RWPE2 (cell line): Measurements from ENCODE around the gene ASNSD1.

Source experiments
- ATAC-seq: fragments of 200-7000 bp; cut with Tn5 transposase; 3 replicates; pipeline ENCODE4 v1.9.1; 2021; ENCODE audit warnings: low read depth
- DNase-seq: peaks from one replicate; pipeline ENCODE4 v3.0.0-alpha.2; 2020; ENCODE audit warnings: low spot score
- H3K27ac ChIP-seq: fragments of 450-650 bp; 2 replicates; pipeline ENCODE4 v1.5.1; 2017; ENCODE audit warnings: mild to moderate bottlenecking; ENCODE audit not compliant: poor library complexity, severe bottlenecking
- H3K27me3 ChIP-seq: fragments of 250-450 bp; sonication (Bioruptor Pico); 2 replicates; pipeline ENCODE4 v1.5.1; 2021; ENCODE audit warnings: mild to moderate bottlenecking, moderate library complexity; ENCODE audit not compliant: insufficient read depth, poor library complexity, severe bottlenecking
- H3K36me3 ChIP-seq: fragments of 250-450 bp; sonication (Bioruptor Pico); 2 replicates; pipeline ENCODE4 v1.5.1; 2020; ENCODE audit warnings: low read depth, mild to moderate bottlenecking, moderate library complexity
- H3K4me1 ChIP-seq: fragments of 250-450 bp; sonication (Bioruptor Pico); 2 replicates; pipeline ENCODE4 v1.5.1; 2021; ENCODE audit warnings: mild to moderate bottlenecking, moderate library complexity; ENCODE audit not compliant: insufficient read depth, poor library complexity, severe bottlenecking
- H3K4me3 ChIP-seq: fragments of 250-450 bp; sonication (Bioruptor Pico); 2 replicates; pipeline ENCODE4 v1.5.1; 2021; ENCODE audit warnings: mild to moderate bottlenecking, moderate library complexity; ENCODE audit not compliant: severe bottlenecking
- H3K9me3 ChIP-seq: fragments of 250-450 bp; sonication (Bioruptor Pico); 2 replicates; pipeline ENCODE4 v1.5.1; 2021; ENCODE audit warnings: mild to moderate bottlenecking, moderate library complexity; ENCODE audit not compliant: severe bottlenecking
- CTCF ChIP-seq: fragments of 450-650 bp; IDR thresholded peaks from one replicate; pipeline ENCODE4 v1.5.1; 2017; ENCODE audit warnings: mild to moderate bottlenecking, moderate library complexity; ENCODE audit not compliant: poor library complexity, severe bottlenecking

Gene ASNSD1

GRCh38 chr2:189674374-189675112, 13.3 kb downstream of the ASNSD1 start, which contains the start of gene ANKAR:
ANKAR (plus strand) TSS chr2:189674670; CDS start chr2:189676491, 1,821 bp downstream.
- Histone ChIP-seq H3K4me1 (no peaks in the 10 kb centered on the region), H3K4me3 (peak within 1 kb of the TSS; percentile 43), H3K27me3 (no peaks in the 10 kb centered on the region), H3K27ac (peak within 1 kb of the TSS; percentile 48), H3K9me3 (no peaks in the 10 kb centered on the region), H3K36me3 (peaks cover 12% of the 10 kb centered on the region)
- peak; percentile 88 for TF ChIP-seq CTCF
- ATAC-seq, result peak; percentile 89
- DNase-seq, result peak; percentile 77

GRCh38 chr2:189676471-189676870, 15.2 kb downstream of the ASNSD1 start:
- no peaks in the 10 kb centered on the region for H3K36me3 ChIP-seq
- H3K27me3 ChIP-seq, result no peaks in the 10 kb centered on the region

GRCh38 chr2:189679226-189679625, 18.0 kb downstream of the ASNSD1 start:
- H3K27me3 ChIP-seq, result no peaks in the 10 kb centered on the region
- no peaks in the 10 kb centered on the region for H3K36me3 ChIP-seq
- H3K4me1 ChIP-seq, result no peaks in the 10 kb centered on the region
- no peak for DNase-seq
- no peaks in the 10 kb centered on the region for H3K9me3 ChIP-seq
- TF ChIP-seq CTCF, result no peak
- H3K4me3 ChIP-seq, result no peak overlapping the region
- no peak overlapping the region for H3K27ac ChIP-seq
- ATAC-seq, result no peak

More at GRCh38 chr2:189676471-189676870, 15.2 kb downstream of the ASNSD1 start:
- no peak for ATAC-seq
- Histone ChIP-seq H3K4me3 (no peak overlapping the region), H3K4me1 (no peaks in the 10 kb centered on the region), H3K27ac (no peak overlapping the region), H3K9me3 (no peaks in the 10 kb centered on the region)
- DNase-seq, result no peak
- no peak for TF ChIP-seq CTCF

- TF ChIP-seq CTCF, result no peak
- DNase-seq (no peak), ATAC-seq (no peak)
- Histone ChIP-seq H3K9me3 (no peaks in the 10 kb centered on the region), H3K4me3 (no peak overlapping the region), H3K4me1 (peaks cover 4% of the 10 kb centered on the region), H3K36me3 (no peaks in the 10 kb centered on the region), H3K27me3 (no peaks in the 10 kb centered on the region), H3K27ac (no peak overlapping the region)
These were observed 19.9 kb downstream of the ASNSD1 start for GRCh38 chr2:189681203-189681602.

- ATAC-seq (no peak), DNase-seq (no peak)
- H3K4me1 ChIP-seq, result peaks cover 5% of the 10 kb centered on the region
- TF ChIP-seq CTCF, result no peak
- no peaks in the 10 kb centered on the region for H3K9me3 ChIP-seq
- no peak overlapping the region for H3K4me3 ChIP-seq
- H3K27me3 ChIP-seq, result no peaks in the 10 kb centered on the region
- H3K36me3 ChIP-seq, result no peaks in the 10 kb centered on the region
- H3K27ac ChIP-seq, result no peak overlapping the region
These were observed 20.6 kb downstream of the ASNSD1 start for GRCh38 chr2:189681903-189682302.
